Fibroblast of lung (primary cell): ENCODE data around the gene EDRF1. TPM values are rescaled to one million over a fixed set of nuclear protein-coding genes. Genes with fewer than 3 reads are reported as not detected.

Source experiments
- DNase-seq, 2 donors: peaks; one replicate each; pipeline versions ENCODE4 v3.0.0 to v3.0.0-alpha.2; 2010; ENCODE audit warnings: low read depth in 2 of 2
- H2AFZ ChIP-seq: 2 replicates; pipeline ENCODE4 v1.5.1; 2012; ENCODE audit warnings: low read length, control low read depth, inconsistent platforms
- H3K27ac ChIP-seq: 2 replicates; pipeline ENCODE4 v1.5.1; 2011; ENCODE audit warnings: low read length, control low read depth; ENCODE audit not compliant: insufficient read depth
- H3K27me3 ChIP-seq: 2 replicates; pipeline ENCODE4 v1.5.1; 2011; ENCODE audit warnings: mild to moderate bottlenecking, low read length; ENCODE audit not compliant: control insufficient read depth, insufficient read depth
- H3K36me3 ChIP-seq: 2 replicates; pipeline ENCODE4 v1.5.1; 2011; ENCODE audit warnings: low read length; ENCODE audit not compliant: control insufficient read depth, insufficient read depth
- H3K4me1 ChIP-seq: 2 replicates; pipeline ENCODE4 v1.5.1; 2011; ENCODE audit warnings: low read length; ENCODE audit not compliant: control insufficient read depth, insufficient read depth; ENCODE audit errors: extremely low read depth
- H3K4me2 ChIP-seq: 2 replicates; pipeline ENCODE4 v1.5.1; 2011; ENCODE audit warnings: low read length, control low read depth; ENCODE audit not compliant: insufficient read depth; ENCODE audit errors: extremely low read depth
- H3K4me3 ChIP-seq, 4 experiments: fragments of 200-600 bp in 1 of 4; sonication (generic) in 1 of 4; replicated peaks in 1 of 4; 2 replicates each; pipeline ENCODE4 v1.5.1; 2011 to 2016; ENCODE audit warnings: low read length in 4 of 4, low read depth in 3 of 4, mild to moderate bottlenecking in 3 of 4, control low read depth in 2 of 4, inconsistent platforms in 1 of 4, mixed read lengths in 1 of 4; ENCODE audit not compliant: insufficient read depth in 1 of 4; ENCODE audit errors: control extremely low read depth in 1 of 4
- H3K79me2 ChIP-seq: 2 replicates; pipeline ENCODE4 v1.5.1; 2012; ENCODE audit warnings: mild to moderate bottlenecking, low read length, inconsistent platforms; ENCODE audit not compliant: control insufficient read depth, insufficient read depth
- H3K9ac ChIP-seq: 2 replicates; pipeline ENCODE4 v1.5.1; 2011; ENCODE audit warnings: mild to moderate bottlenecking, low read length, control low read depth; ENCODE audit not compliant: insufficient read depth
- H3K9me3 ChIP-seq: 2 replicates; pipeline ENCODE4 v1.5.1; 2012; ENCODE audit warnings: low read depth, low read length; ENCODE audit not compliant: control insufficient read depth, insufficient read depth
- H4K20me1 ChIP-seq: 2 replicates; pipeline ENCODE4 v1.5.1; 2011; ENCODE audit warnings: low read length; ENCODE audit not compliant: control insufficient read depth, insufficient read depth; ENCODE audit errors: extremely low read depth
- EZH2 ChIP-seq: IDR thresholded peaks from 2 replicates; pipeline ENCODE4 v1.5.1; 2012; ENCODE audit warnings: low read length, control low read depth, mild to moderate bottlenecking; ENCODE audit errors: missing control alignments
- polyA plus RNA-seq, 2 donors: library from polyadenylated mRNA; depleted of rRNA in 1 of 2; stranded (reverse) in 1 of 2; unstranded in 1 of 2; fragments of >200 nt; gene quantifications; 2 replicates each; pipeline ENCODE4 v1.2.1, GENCODE V29; 2011 to 2012; ENCODE audit warnings: missing spikeins in 1 of 2
- total RNA-seq: library from RNA; depleted of rRNA; stranded (reverse); fragments of >200 nt; gene quantifications from 2 replicates; pipeline ENCODE4 v1.2.1, GENCODE V29; 2014
- TF ChIP-seq, protein P1 (sequence below), 2 donors: IDR thresholded peaks in 1 of 2; conservative IDR thresholded peaks in 1 of 2; 1 replicate in 1 of 2; 2 replicates in 1 of 2; pipeline ENCODE4 v1.5.1; 2011 to 2012; ENCODE audit warnings: low read length in 2 of 2, control low read depth in 1 of 2, inconsistent platforms in 1 of 2, low read depth in 1 of 2, mild to moderate bottlenecking in 1 of 2

Gene EDRF1
- total and polyA plus RNA-seq, 2 donors (not counting 1 experiment from before 2014, with no cell fraction given): 19.9 to 25.3 TPM

DNA sequence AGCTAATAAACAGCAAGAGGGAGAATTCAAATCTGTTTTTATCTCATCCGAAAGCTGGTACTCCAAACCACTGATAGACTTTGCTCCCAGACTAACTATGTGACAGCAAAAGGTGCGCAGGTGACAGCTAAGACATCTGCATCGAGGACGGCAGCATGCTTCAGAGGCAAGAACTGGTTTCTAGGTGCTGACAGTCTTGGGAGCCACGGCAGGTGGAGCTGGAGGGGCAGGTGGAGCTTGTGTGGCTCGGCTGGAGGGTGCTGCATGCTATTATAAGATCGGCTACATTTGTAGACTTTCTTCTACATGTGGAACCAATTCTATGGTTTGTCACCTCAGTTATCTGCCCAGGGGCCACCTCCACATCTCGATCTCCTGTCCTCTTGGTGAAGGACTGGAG, 77.9 kb downstream of the EDRF1 start:
- Histone ChIP-seq H3K27me3 (no peaks in the 10 kb centered on the region), H3K9ac (no peak overlapping the region), H3K4me3 (no peak overlapping the region), H3K79me2 (no peaks in the 10 kb centered on the region), H3K9me3 (no peaks in the 10 kb centered on the region), H3K4me1 (no peaks in the 10 kb centered on the region), H3K36me3 (peaks cover 6% of the 10 kb centered on the region), H3K27ac (no peak overlapping the region), H4K20me1 (no peaks in the 10 kb centered on the region), H3K4me2 (no peak overlapping the region), H2AFZ (no peak overlapping the region)
- no peak for DNase-seq
- TF ChIP-seq, protein P1, sequence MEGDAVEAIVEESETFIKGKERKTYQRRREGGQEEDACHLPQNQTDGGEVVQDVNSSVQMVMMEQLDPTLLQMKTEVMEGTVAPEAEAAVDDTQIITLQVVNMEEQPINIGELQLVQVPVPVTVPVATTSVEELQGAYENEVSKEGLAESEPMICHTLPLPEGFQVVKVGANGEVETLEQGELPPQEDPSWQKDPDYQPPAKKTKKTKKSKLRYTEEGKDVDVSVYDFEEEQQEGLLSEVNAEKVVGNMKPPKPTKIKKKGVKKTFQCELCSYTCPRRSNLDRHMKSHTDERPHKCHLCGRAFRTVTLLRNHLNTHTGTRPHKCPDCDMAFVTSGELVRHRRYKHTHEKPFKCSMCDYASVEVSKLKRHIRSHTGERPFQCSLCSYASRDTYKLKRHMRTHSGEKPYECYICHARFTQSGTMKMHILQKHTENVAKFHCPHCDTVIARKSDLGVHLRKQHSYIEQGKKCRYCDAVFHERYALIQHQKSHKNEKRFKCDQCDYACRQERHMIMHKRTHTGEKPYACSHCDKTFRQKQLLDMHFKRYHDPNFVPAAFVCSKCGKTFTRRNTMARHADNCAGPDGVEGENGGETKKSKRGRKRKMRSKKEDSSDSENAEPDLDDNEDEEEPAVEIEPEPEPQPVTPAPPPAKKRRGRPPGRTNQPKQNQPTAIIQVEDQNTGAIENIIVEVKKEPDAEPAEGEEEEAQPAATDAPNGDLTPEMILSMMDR (conservative IDR thresholded peaks at IDR 0.05 in 1 of 2, IDR thresholded peaks at IDR 0.05 in 1 of 2; ENCODE audit: low read depth in 1 of 2, low read length in 2 of 2): no peak
- TF ChIP-seq EZH2: no peak

DNA sequence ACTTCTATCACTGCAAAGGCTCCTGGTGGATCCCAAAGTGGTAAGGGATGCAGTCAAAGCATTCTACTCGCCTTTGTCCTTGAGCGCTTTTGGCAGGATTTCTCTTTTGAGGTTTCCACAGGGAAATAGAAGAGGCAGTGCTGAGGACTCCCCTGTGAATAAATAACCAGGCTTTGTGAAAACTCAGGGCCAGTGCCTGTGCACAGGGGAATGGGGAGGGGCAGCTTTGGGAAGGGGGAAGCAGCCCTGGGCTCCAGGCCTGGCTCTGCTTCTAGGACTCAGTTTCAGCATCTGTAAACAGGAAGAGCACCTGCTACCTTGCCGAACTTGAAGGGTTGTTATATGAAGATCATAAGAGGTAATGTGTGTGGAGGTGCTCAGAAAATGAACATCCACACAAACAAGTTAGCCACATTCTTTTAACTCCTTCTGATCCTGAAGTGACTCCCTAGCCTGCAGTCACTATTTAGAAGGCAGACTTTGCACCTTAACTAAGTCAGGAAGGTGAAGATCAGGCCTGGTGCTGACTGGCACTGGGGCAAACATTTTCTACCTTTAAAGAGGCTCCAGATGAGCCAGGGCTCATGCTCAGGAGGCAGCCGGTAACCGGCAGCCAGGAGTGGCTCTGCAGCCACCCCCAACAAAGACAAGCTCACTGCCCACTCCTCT, 78.6 kb downstream of the EDRF1 start:
- DNase-seq: no peak
- H3K27ac ChIP-seq: no peak overlapping the region
- H3K79me2 ChIP-seq: no peaks in the 10 kb centered on the region
- H2AFZ ChIP-seq: no peak overlapping the region
- H3K9ac ChIP-seq: no peak overlapping the region
- H3K36me3 ChIP-seq: peaks cover 6% of the 10 kb centered on the region
- no peaks in the 10 kb centered on the region for H3K27me3 ChIP-seq
- no peaks in the 10 kb centered on the region for H3K9me3 ChIP-seq
- H3K4me2 ChIP-seq: no peak overlapping the region
- H4K20me1 ChIP-seq: no peaks in the 10 kb centered on the region
- H3K4me3 ChIP-seq: no peak overlapping the region
- no peak for TF ChIP-seq EZH2
- TF ChIP-seq, protein P1 (conservative IDR thresholded peaks at IDR 0.05 in 1 of 2, IDR thresholded peaks at IDR 0.05 in 1 of 2; ENCODE audit: low read depth in 1 of 2, low read length in 2 of 2): no peak
- H3K4me1 ChIP-seq: no peaks in the 10 kb centered on the region

DNA sequence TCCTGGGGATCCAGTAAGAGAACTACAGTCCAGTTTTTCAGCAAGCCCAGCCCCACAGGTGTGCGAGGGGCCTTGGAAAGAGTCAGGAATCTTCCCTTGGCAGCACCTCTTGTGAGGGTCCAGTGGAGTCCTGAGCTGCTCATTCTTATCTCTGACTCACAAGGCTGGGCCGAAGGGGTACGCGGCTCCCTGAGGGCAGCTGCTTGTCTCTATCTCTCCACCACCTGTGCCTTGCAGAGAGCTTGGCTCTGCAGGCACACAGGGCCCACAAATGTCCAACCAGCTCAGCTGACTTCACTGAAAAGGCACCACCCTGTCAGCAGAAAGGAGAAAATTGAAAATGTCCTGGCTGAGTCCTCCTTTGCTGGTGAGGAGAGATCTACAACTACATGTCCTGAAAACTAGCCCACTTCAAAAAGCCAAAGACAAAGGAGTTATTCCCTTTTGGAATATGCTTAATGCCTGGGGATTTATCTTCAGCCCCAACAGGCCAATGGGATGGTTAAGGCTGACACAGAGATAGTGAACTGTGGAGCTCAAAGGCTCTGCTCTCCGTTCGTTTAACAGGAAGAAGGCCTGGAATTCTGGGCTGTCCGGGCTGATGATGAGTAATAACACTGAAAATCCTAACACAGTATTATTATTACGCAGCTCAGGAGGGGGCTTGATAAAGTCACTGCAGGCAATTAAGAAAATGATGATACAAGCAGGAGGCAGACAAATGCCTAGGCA, 80.1 kb downstream of the EDRF1 start:
- H3K9ac ChIP-seq: no peak overlapping the region
- H2AFZ ChIP-seq: no peak overlapping the region
- no peaks in the 10 kb centered on the region for H3K79me2 ChIP-seq
- H3K4me1 ChIP-seq: no peaks in the 10 kb centered on the region
- no peaks in the 10 kb centered on the region for H3K9me3 ChIP-seq
- no peak overlapping the region for H3K4me3 ChIP-seq
- no peak overlapping the region for H3K27ac ChIP-seq
- peak in 1 of 2 donors; percentile 6 for DNase-seq
- H3K4me2 ChIP-seq: no peak overlapping the region
- no peaks in the 10 kb centered on the region for H3K27me3 ChIP-seq
- H4K20me1 ChIP-seq: no peaks in the 10 kb centered on the region
- TF ChIP-seq EZH2: no peak
- TF ChIP-seq, protein P1 (conservative IDR thresholded peaks at IDR 0.05 in 1 of 2, IDR thresholded peaks at IDR 0.05 in 1 of 2; ENCODE audit: low read depth in 1 of 2, low read length in 2 of 2): no peak
- H3K36me3 ChIP-seq: peaks cover 4% of the 10 kb centered on the region
